Ishikawa (cell line): Measurements from ENCODE around the gene PIP5K1C.

ENCODE experiments used
- CREB1 ChIP-seq: IDR thresholded peaks from 2 replicates; pipeline ENCODE4 v1.6.1; 2012; ENCODE audit warnings: low read depth
- EGR1 ChIP-seq: IDR thresholded peaks from 2 replicates; pipeline ENCODE4 v1.6.1; 2012
- TAF1 ChIP-seq: IDR thresholded peaks from 2 replicates; pipeline ENCODE4 v1.6.1; 2012; ENCODE audit warnings: low read depth, mild to moderate bottlenecking
- TEAD4 ChIP-seq: IDR thresholded peaks from 2 replicates; pipeline ENCODE4 v1.6.1; 2012

GRCh38 chr19:3659746-3660112 lies 40.5 kb downstream of the PIP5K1C start:
- no peak for TF ChIP-seq TEAD4
- no peak for TF ChIP-seq CREB1
- TF ChIP-seq TAF1, result no peak
- TF ChIP-seq EGR1, result no peak
